ENCODE measurements around the gene MRPL43.

DNA sequence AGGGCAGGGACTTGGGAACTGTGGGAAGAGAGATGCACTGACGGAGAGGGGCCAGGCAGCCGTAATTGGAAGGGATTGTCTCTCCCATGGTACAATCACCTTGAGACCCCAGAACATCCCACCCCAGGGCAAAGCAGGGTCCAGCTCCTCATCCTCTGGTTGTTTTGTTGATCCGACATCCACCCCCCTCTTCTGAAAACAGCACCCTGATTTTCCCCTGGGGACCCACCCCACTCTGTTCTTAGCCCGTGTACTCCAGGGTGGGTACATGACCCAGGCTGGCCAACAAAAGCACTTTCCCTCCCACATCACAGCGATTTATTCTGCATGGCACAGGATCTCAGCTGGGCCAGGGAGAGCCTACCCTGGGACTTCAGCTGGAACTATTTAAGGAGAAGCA is 29.5 kb upstream of the MRPL43 start:
- TF ChIP-seq, protein P1, sequence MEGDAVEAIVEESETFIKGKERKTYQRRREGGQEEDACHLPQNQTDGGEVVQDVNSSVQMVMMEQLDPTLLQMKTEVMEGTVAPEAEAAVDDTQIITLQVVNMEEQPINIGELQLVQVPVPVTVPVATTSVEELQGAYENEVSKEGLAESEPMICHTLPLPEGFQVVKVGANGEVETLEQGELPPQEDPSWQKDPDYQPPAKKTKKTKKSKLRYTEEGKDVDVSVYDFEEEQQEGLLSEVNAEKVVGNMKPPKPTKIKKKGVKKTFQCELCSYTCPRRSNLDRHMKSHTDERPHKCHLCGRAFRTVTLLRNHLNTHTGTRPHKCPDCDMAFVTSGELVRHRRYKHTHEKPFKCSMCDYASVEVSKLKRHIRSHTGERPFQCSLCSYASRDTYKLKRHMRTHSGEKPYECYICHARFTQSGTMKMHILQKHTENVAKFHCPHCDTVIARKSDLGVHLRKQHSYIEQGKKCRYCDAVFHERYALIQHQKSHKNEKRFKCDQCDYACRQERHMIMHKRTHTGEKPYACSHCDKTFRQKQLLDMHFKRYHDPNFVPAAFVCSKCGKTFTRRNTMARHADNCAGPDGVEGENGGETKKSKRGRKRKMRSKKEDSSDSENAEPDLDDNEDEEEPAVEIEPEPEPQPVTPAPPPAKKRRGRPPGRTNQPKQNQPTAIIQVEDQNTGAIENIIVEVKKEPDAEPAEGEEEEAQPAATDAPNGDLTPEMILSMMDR (conservative IDR thresholded peaks at IDR 0.05 in 1 of 2, IDR thresholded peaks at IDR 0.05 in 1 of 2; ENCODE audit: low read depth in 1 of 2, low read length in 2 of 2): no peak
- no peak for TF ChIP-seq EZH2 (IDR thresholded peaks at IDR 0.05; ENCODE audit: low read length, missing control alignments)

All from fibroblast of lung (primary cell).